ENCODE results near the gene CHST3. TPM values are rescaled to one million over a fixed set of nuclear protein-coding genes. Genes with fewer than 3 reads are reported as not detected.

CHST3 gene
- total RNA-seq, 1 donor from 2014 or later, result not detected

GRCh38 chr10:71978988-71979691 is 14.9 kb downstream of the CHST3 start:
- TF ChIP-seq, protein P1, sequence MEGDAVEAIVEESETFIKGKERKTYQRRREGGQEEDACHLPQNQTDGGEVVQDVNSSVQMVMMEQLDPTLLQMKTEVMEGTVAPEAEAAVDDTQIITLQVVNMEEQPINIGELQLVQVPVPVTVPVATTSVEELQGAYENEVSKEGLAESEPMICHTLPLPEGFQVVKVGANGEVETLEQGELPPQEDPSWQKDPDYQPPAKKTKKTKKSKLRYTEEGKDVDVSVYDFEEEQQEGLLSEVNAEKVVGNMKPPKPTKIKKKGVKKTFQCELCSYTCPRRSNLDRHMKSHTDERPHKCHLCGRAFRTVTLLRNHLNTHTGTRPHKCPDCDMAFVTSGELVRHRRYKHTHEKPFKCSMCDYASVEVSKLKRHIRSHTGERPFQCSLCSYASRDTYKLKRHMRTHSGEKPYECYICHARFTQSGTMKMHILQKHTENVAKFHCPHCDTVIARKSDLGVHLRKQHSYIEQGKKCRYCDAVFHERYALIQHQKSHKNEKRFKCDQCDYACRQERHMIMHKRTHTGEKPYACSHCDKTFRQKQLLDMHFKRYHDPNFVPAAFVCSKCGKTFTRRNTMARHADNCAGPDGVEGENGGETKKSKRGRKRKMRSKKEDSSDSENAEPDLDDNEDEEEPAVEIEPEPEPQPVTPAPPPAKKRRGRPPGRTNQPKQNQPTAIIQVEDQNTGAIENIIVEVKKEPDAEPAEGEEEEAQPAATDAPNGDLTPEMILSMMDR (IDR thresholded peaks at IDR 0.05), result no peak
- Mint-ChIP-seq H3K9me3 (no peaks in the 10 kb centered on the region), H3K4me3 (no peak overlapping the region), H3K36me3 (ENCODE audit: low read depth) (no peaks in the 10 kb centered on the region), H3K27ac (no peak overlapping the region), H3K4me1 (peaks cover 1% of the 10 kb centered on the region), H3K27me3 (peaks cover 4% of the 10 kb centered on the region)
- intact Hi-C loops (cut with micrococcal nuclease), result no loop called here
- CTCF ChIA-PET, result no interaction called here
- no peak for DNase-seq
- no peak for ATAC-seq (ENCODE audit: low read depth)
- POLR2A ChIA-PET, result no interaction called here

GRCh38 chr10:71979692-71980062 is 15.5 kb downstream of the CHST3 start:
- ChIA-PET POLR2A (no interaction called here), CTCF (no interaction called here)
- DNase-seq (no peak), ATAC-seq (ENCODE audit: low read depth) (no peak)
- no peaks in the 10 kb centered on the region for H3K36me3 Mint-ChIP-seq (ENCODE audit: low read depth)
- TF ChIP-seq, protein P1 (IDR thresholded peaks at IDR 0.05), result no peak
- H3K4me3 Mint-ChIP-seq, result no peak overlapping the region
- peaks cover 8% of the 10 kb centered on the region for H3K27me3 Mint-ChIP-seq
- peaks cover 2% of the 10 kb centered on the region for H3K4me1 Mint-ChIP-seq
- H3K9me3 Mint-ChIP-seq, result no peaks in the 10 kb centered on the region
- intact Hi-C loops (cut with micrococcal nuclease), result no loop called here
- H3K27ac Mint-ChIP-seq, result no peak overlapping the region

- ChIA-PET POLR2A (no interaction called here), CTCF (no interaction called here)
- Mint-ChIP-seq H3K27ac (no peak overlapping the region), H3K4me1 (peaks cover 10% of the 10 kb centered on the region), H3K9me3 (no peaks in the 10 kb centered on the region), H3K4me3 (no peak overlapping the region), H3K36me3 (ENCODE audit: low read depth) (no peaks in the 10 kb centered on the region), H3K27me3 (peaks cover 8% of the 10 kb centered on the region)
- ATAC-seq (ENCODE audit: low read depth), result no peak
- DNase-seq, result no peak
- intact Hi-C loops (cut with micrococcal nuclease), result no loop called here
- TF ChIP-seq, protein P1 (IDR thresholded peaks at IDR 0.05), result no peak
Measured at GRCh38 chr10:71980181-71981014, 16.2 kb downstream of the CHST3 start.

DNA sequence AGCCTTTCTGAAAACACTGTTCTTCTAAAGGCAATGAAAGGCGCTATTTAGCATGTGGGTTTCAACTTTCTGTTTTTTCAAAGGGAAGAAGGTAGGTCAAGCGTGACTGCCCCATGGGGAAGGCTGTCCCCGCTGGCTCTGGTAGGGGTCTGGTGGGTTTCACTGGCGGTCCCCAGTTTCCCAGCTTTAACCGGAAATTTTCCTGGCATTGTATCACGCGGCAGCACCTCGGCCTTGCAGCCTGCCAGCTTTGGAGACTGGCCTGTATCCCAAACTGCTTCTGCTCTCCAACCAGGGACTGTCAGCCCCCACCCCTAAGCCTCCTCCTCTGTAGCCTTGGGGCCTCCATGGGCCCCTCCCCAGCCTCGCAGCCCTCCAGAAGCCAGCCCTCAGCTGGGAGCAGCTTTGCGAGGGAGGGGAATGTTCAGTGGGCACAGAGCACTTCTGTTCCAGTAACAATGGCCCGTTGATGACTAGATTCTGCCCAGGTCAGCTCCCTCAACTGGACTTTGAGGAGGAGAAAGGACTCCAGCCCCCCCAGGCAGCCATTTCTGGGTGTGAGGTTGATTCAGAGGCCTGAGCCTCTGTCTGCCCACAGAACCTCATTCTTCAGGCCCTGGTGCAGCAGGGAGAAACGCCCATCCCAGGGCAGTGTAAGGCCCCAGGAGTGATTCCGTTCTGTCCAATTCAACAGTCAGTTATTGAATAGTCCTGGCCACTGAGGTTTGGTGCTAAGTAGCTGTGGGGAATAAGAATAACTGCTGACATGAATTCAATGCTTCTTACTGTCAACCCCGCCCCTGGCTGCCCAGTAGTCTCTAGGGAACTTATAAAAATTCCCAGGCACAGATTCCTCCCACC is 17.1 kb downstream of the CHST3 start:
- intact Hi-C loops (cut with micrococcal nuclease), result no loop called here
- DNase-seq (no peak), ATAC-seq (ENCODE audit: low read depth) (no peak)
- peaks cover 16% of the 10 kb centered on the region for H3K4me1 Mint-ChIP-seq
- POLR2A ChIA-PET, result no interaction called here
- no peaks in the 10 kb centered on the region for H3K36me3 Mint-ChIP-seq (ENCODE audit: low read depth)
- H3K27ac Mint-ChIP-seq, result no peak overlapping the region
- TF ChIP-seq, protein P1 (IDR thresholded peaks at IDR 0.05), result no peak
- CTCF ChIA-PET, result no interaction called here
- H3K27me3 Mint-ChIP-seq, result peaks cover 8% of the 10 kb centered on the region
- no peak overlapping the region for H3K4me3 Mint-ChIP-seq
- no peaks in the 10 kb centered on the region for H3K9me3 Mint-ChIP-seq

GRCh38 chr10:71981876-71982230 is 17.7 kb downstream of the CHST3 start:
- no peaks in the 10 kb centered on the region for H3K9me3 Mint-ChIP-seq
- CTCF ChIA-PET, result no interaction called here
- POLR2A ChIA-PET, result no interaction called here
- intact Hi-C loops (cut with micrococcal nuclease), result no loop called here
- no peak for ATAC-seq (ENCODE audit: low read depth)
- DNase-seq, result no peak
- peaks cover 8% of the 10 kb centered on the region for H3K27me3 Mint-ChIP-seq
- H3K4me1 Mint-ChIP-seq, result peaks cover 16% of the 10 kb centered on the region
- no peaks in the 10 kb centered on the region for H3K36me3 Mint-ChIP-seq (ENCODE audit: low read depth)
- H3K27ac Mint-ChIP-seq, result no peak overlapping the region
- no peak overlapping the region for H3K4me3 Mint-ChIP-seq
- TF ChIP-seq, protein P1 (IDR thresholded peaks at IDR 0.05), result no peak
